ENCODE results near the gene JMJD8. TPM values are rescaled to one million over a fixed set of nuclear protein-coding genes. Genes with fewer than 3 reads are reported as not detected.

JMJD8 gene
- total and polyA plus RNA-seq, 7 donors, result 19.1 to 63.5 (median 25.5) TPM

GRCh38 chr16:671353-672131, 12.6 kb downstream of the JMJD8 start:
- H3K9me3 ChIP-seq, result no peaks in the 10 kb centered on the region
- DNase-seq (no peak), ATAC-seq (no peak)
- H3K4me3 ChIP-seq, result no peak overlapping the region
- WGBS, 3 donors, result 79 to 84% (median 83%) methylated on average over 38 to 40 of the region's 40 CpGs
- intact Hi-C loops (cut with DNase I), result no loop called here
- no peak overlapping the region for H3K27ac ChIP-seq
- H3K4me1 ChIP-seq, result peaks cover 21% of the 10 kb centered on the region
- no peaks in the 10 kb centered on the region for H3K27me3 ChIP-seq (ENCODE audit: insufficient read depth in 3 of 3, low read length in 2 of 3)
- peaks cover 4 to 46% of the 10 kb centered on the region in 2 donors for H3K36me3 ChIP-seq (ENCODE audit: insufficient read depth in 1 of 2, low read depth in 1 of 2)
- TF ChIP-seq CTCF (IDR thresholded peaks at IDR 0.05), result no peak

- H3K27ac ChIP-seq, result no peak overlapping the region
- WGBS, 3 donors, result 88 to 89% (median 89%) methylated on average over 52 of the region's 52 CpGs
- peaks cover 21% of the 10 kb centered on the region for H3K4me1 ChIP-seq
- DNase-seq (no peak), ATAC-seq (no peak)
- no peaks in the 10 kb centered on the region for H3K27me3 ChIP-seq (ENCODE audit: insufficient read depth in 3 of 3, low read length in 2 of 3)
- peaks cover 4 to 46% of the 10 kb centered on the region in 2 donors for H3K36me3 ChIP-seq (ENCODE audit: insufficient read depth in 1 of 2, low read depth in 1 of 2)
- TF ChIP-seq CTCF (IDR thresholded peaks at IDR 0.05), result no peak
- no peaks in the 10 kb centered on the region for H3K9me3 ChIP-seq
- intact Hi-C loops (cut with DNase I), result no loop called here
- no peak overlapping the region for H3K4me3 ChIP-seq
These were observed 13.4 kb downstream of the JMJD8 start for GRCh38 chr16:670485-671352.

- no peak overlapping the region for H3K4me3 ChIP-seq
- intact Hi-C loops (cut with DNase I), result no loop called here
- DNase-seq, result no peak
- H3K27me3 ChIP-seq (ENCODE audit: insufficient read depth in 3 of 3, low read length in 2 of 3), result no peaks in the 10 kb centered on the region
- WGBS, 3 donors, result 86 to 93% (median 90%) methylated on average over 13 of the region's 13 CpGs
- no peak for ATAC-seq
- no peaks in the 10 kb centered on the region for H3K9me3 ChIP-seq
- H3K36me3 ChIP-seq (ENCODE audit: insufficient read depth in 1 of 2, low read depth in 1 of 2), result peaks cover 4 to 46% of the 10 kb centered on the region in 2 donors
- H3K27ac ChIP-seq, result no peak overlapping the region
- TF ChIP-seq CTCF (IDR thresholded peaks at IDR 0.05), result no peak
- peaks cover 14% of the 10 kb centered on the region for H3K4me1 ChIP-seq
These were observed 14.5 kb downstream of the JMJD8 start for GRCh38 chr16:669666-670065.

GRCh38 chr16:668519-669171, 15.5 kb downstream of the JMJD8 start:
- intact Hi-C loops (cut with DNase I), result no loop called here

More at GRCh38 chr16:668519-669171, 15.5 kb downstream of the JMJD8 start:
- peaks cover 14% of the 10 kb centered on the region for H3K4me1 ChIP-seq
- ATAC-seq, result peak in 2 of 4 donors; percentile 1 to 15
- peak overlapping the region; percentile 98 for H3K4me3 ChIP-seq
- H3K9me3 ChIP-seq, result no peaks in the 10 kb centered on the region
- WGBS, 3 donors, result 4 to 6% (median 6%) methylated on average over 45 to 50 of the region's 50 CpGs
- no peaks in the 10 kb centered on the region for H3K27me3 ChIP-seq (ENCODE audit: insufficient read depth in 3 of 3, low read length in 2 of 3)
- peak overlapping the region; percentile 89 for H3K27ac ChIP-seq
- no peak for DNase-seq
- no peak for TF ChIP-seq CTCF (IDR thresholded peaks at IDR 0.05)
- peaks cover 4 to 45% of the 10 kb centered on the region in 2 donors for H3K36me3 ChIP-seq (ENCODE audit: insufficient read depth in 1 of 2, low read depth in 1 of 2)

Data from psoas muscle (tissue), 8 donors.